Right lobe of liver (tissue), 4 donors: ENCODE results near the gene KLHL11.

Source experiments
- POLR2A ChIP-seq: fragments of 450-650 bp; IDR thresholded peaks from one replicate; pipeline ENCODE4 v1.6.1; 2017; ENCODE audit warnings: antibody characterized with exemption, mild to moderate bottlenecking
- TF ChIP-seq, protein P1 (sequence below), 4 donors: fragments of 200-600 bp in 3 of 4; fragments of 450-650 bp in 1 of 4; IDR thresholded peaks; one replicate each; pipeline versions ENCODE4 v1.5.1 to v1.8.0; 2016 to 2022; ENCODE audit warnings: antibody characterized with exemption in 4 of 4, mild to moderate bottlenecking in 2 of 4
- donor health status: DM: no; HTN: no; CAD: no.
- donor health status: DM: no; HTN: no; CAD: no.
- donor health status: DM: no; HTN: yes; CAD: no.

DNA sequence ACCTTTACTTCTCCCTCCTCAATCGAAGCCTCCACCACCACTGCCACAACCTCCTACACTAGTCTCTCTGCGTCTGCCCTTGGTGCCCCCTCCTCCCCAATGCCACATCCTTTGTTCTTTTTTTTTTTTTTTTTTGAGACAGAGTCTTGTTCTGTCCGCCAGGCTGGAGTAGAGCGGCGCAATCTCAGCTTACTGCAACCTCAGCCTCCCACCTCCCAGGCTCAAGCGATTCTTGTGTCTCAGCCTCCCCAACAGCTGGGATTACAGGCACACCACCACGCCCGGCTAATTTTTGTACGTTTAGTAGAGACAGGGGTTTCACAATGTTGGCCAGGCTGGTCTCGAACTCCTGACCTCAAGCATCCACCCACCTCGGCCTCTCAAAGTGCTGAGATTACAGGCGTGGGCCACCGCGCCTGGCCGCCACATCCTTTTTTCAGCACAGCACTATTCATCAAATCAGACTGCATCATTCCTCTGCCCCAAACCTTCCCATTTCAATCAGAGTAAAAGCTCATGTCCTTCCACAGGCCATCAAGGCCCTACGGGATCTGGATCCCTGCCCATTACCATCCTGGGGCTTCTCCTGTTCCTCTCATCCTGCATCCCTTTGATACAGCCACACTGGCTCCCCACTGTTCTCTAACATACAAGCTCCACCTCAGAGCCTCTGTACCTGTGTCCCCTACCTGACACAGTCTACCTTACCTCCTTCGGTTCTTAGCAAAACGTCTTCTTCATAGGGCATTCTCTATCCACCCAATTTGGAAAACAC is 2.0 kb downstream of the KLHL11 start:
- TF ChIP-seq, protein P1, sequence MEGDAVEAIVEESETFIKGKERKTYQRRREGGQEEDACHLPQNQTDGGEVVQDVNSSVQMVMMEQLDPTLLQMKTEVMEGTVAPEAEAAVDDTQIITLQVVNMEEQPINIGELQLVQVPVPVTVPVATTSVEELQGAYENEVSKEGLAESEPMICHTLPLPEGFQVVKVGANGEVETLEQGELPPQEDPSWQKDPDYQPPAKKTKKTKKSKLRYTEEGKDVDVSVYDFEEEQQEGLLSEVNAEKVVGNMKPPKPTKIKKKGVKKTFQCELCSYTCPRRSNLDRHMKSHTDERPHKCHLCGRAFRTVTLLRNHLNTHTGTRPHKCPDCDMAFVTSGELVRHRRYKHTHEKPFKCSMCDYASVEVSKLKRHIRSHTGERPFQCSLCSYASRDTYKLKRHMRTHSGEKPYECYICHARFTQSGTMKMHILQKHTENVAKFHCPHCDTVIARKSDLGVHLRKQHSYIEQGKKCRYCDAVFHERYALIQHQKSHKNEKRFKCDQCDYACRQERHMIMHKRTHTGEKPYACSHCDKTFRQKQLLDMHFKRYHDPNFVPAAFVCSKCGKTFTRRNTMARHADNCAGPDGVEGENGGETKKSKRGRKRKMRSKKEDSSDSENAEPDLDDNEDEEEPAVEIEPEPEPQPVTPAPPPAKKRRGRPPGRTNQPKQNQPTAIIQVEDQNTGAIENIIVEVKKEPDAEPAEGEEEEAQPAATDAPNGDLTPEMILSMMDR (IDR thresholded peaks at IDR 0.05), result no peak
- no peak for TF ChIP-seq POLR2A
